B cell (primary cell): ENCODE measurements around the gene WDHD1.

Experiments
- EZH2 ChIP-seq: IDR thresholded peaks from 2 replicates; pipeline ENCODE4 v1.6.1; 2012; ENCODE audit warnings: borderline replicate concordance, low read depth, mild to moderate bottlenecking, moderate library complexity, low read length; ENCODE audit not compliant: insufficient read depth, poor library complexity, severe bottlenecking
- TF ChIP-seq, protein P1 (sequence below): fragments of 200-600 bp; IDR thresholded peaks from one replicate; pipeline ENCODE4 v1.8.0; 2022; ENCODE audit warnings: antibody characterized with exemption, mild to moderate bottlenecking

DNA sequence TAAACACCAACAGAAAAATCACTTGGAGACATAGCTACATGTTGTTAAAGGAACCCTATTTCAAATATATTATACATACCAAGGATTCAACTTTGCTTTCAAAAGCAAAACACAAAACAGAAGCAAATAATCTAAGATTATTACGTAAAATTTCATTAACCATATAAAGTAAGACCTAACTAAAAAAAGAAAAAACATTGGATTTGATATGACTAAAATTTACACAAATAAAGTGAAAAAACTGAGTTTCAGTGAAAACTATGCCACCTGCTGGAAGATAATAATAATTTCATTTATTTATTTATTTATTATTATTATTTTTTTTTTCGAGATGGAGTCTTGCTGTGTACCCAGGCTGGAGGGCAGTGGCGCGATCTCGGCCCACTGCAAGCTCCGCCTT, 45.2 kb downstream of the WDHD1 start:
- TF ChIP-seq, protein P1, sequence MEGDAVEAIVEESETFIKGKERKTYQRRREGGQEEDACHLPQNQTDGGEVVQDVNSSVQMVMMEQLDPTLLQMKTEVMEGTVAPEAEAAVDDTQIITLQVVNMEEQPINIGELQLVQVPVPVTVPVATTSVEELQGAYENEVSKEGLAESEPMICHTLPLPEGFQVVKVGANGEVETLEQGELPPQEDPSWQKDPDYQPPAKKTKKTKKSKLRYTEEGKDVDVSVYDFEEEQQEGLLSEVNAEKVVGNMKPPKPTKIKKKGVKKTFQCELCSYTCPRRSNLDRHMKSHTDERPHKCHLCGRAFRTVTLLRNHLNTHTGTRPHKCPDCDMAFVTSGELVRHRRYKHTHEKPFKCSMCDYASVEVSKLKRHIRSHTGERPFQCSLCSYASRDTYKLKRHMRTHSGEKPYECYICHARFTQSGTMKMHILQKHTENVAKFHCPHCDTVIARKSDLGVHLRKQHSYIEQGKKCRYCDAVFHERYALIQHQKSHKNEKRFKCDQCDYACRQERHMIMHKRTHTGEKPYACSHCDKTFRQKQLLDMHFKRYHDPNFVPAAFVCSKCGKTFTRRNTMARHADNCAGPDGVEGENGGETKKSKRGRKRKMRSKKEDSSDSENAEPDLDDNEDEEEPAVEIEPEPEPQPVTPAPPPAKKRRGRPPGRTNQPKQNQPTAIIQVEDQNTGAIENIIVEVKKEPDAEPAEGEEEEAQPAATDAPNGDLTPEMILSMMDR = peak; percentile 68
- TF ChIP-seq EZH2 = no peak
